GM12878 (cell line): Measurements from ENCODE around the gene TRAF3. TPM values are rescaled to one million over a fixed set of nuclear protein-coding genes. Genes with fewer than 3 reads are reported as not detected.

Experiments used
- ATAC-seq: fragments of 200-7000 bp; cut with Tn5 transposase; 3 replicates; pipeline ENCODE4 v1.9.1; 2020; ENCODE audit warnings: mild to moderate bottlenecking, moderate library complexity
- BruUV-seq: library from RNA; stranded (reverse); fragments of 400-500 nt; replicated peaks from 2 replicates; lab custom pipeline; 2021; lab: Mats Ljungman, UMichigan
- CTCF ChIA-PET: fragments of 300-600 bp; sonication (Branson Sonifier 250); formaldehyde crosslinking; extraction: SDS; loops from one replicate; lab custom pipeline; 2021; ENCODE audit warnings: inconsistent platforms; lab: Yijun Ruan, JAX
- POLR2A ChIA-PET: fragments of 350-600 bp; formaldehyde crosslinking; extraction: SDS; loops from one replicate; lab custom pipeline; 2021; ENCODE audit warnings: inconsistent platforms; lab: Charles Lee
- RAD21 ChIA-PET: fragments of 300-600 bp; sonication (Branson Sonifier 250); formaldehyde crosslinking; loops from one replicate; lab custom pipeline; 2023; ENCODE audit warnings: antibody characterized with exemption; ENCODE audit not compliant: unreplicated experiment; lab: Charles Lee
- SMC1A ChIA-PET: fragments of 300-600 bp; sonication (Branson Sonifier 250); formaldehyde crosslinking; loops from one replicate; lab custom pipeline; 2023; ENCODE audit not compliant: unreplicated experiment, uncharacterized antibody; lab: Charles Lee
- DNase-seq: peaks from one replicate; pipeline ENCODE4 v3.0.0-alpha.2; 2011; ENCODE audit warnings: low read depth, low spot score
- FAIRE-seq: peaks from 3 replicates; lab custom pipeline; 2011; peaks lifted over from hg19 to GRCh38; lab: Jason Lieb, UNC
- H2AFZ ChIP-seq: 2 replicates; pipeline ENCODE4 v1.6.0; 2011; ENCODE audit warnings: low read depth, low read length, control low read depth; ENCODE audit not compliant: control insufficient read depth
- H3K27ac ChIP-seq: 2 replicates; pipeline ENCODE4 v1.5.1; 2011; ENCODE audit warnings: control low read depth; ENCODE audit not compliant: control insufficient read depth, insufficient read depth
- H3K27me3 ChIP-seq, 2 experiments: replicated peaks in 1 of 2; 2 replicates each; pipeline versions ENCODE4 v1.6.0 to v1.6.1; 2011; ENCODE audit warnings: low read length in 1 of 2; ENCODE audit not compliant: control insufficient read depth in 2 of 2, insufficient read depth in 2 of 2
- H3K36me3 ChIP-seq, 2 experiments: 2 replicates each; pipeline ENCODE4 v1.5.1; 2011; ENCODE audit warnings: low read length in 1 of 2; ENCODE audit not compliant: control insufficient read depth in 2 of 2, insufficient read depth in 2 of 2
- H3K4me1 ChIP-seq: 2 replicates; pipeline ENCODE4 v1.6.1; 2011; ENCODE audit warnings: mild to moderate bottlenecking, low read length, moderate library complexity, mixed read lengths; ENCODE audit not compliant: control insufficient read depth, insufficient read depth
- H3K4me2 ChIP-seq: 2 replicates; pipeline ENCODE4 v1.6.0; 2011; ENCODE audit warnings: control low read depth; ENCODE audit not compliant: control insufficient read depth, insufficient read depth
- H3K4me3 ChIP-seq: fragments of 200-600 bp; sonication (generic); 2 replicates; pipeline ENCODE4 v1.5.1; 2016
- H3K79me2 ChIP-seq: 2 replicates; pipeline ENCODE4 v1.6.0; 2011; ENCODE audit warnings: low read length; ENCODE audit not compliant: control insufficient read depth, insufficient read depth
- H3K9ac ChIP-seq: 2 replicates; pipeline ENCODE4 v1.8.0; 2011; ENCODE audit warnings: low read length, control low read depth, mixed read lengths; ENCODE audit not compliant: control insufficient read depth, insufficient read depth
- H3K9me3 ChIP-seq: replicated peaks from 3 replicates; pipeline ENCODE4 v1.5.1; 2011; ENCODE audit warnings: mild to moderate bottlenecking, low read length; ENCODE audit not compliant: control insufficient read depth, insufficient read depth
- H4K20me1 ChIP-seq: 2 replicates; pipeline ENCODE4 v1.6.0; 2011; ENCODE audit not compliant: control insufficient read depth, insufficient read depth
- BCL3 ChIP-seq: IDR thresholded peaks from 2 replicates; pipeline ENCODE4 v1.6.1; 2011; ENCODE audit warnings: borderline replicate concordance, low read depth, mild to moderate bottlenecking, moderate library complexity, low read length; ENCODE audit not compliant: insufficient read depth, poor library complexity, severe bottlenecking
- CEBPB ChIP-seq, 2 experiments: fragments of 150-350 bp in 1 of 2; IDR thresholded peaks; 2 replicates each; pipeline ENCODE4 v1.6.1; 2012 to 2014; ENCODE audit warnings: low read depth in 2 of 2, low read length in 2 of 2, borderline replicate concordance in 1 of 2, inconsistent platforms in 1 of 2
- EED ChIP-seq: sonication (generic); IDR thresholded peaks from 2 replicates; pipeline ENCODE4 v1.6.1; 2016; ENCODE audit warnings: antibody characterized with exemption, low read depth
- MTA2 ChIP-seq: fragments of 450-650 bp; IDR thresholded peaks from 2 replicates; pipeline ENCODE4 v1.6.1; 2016; ENCODE audit warnings: low read depth, mild to moderate bottlenecking, moderate library complexity
- ZNF687 ChIP-seq: fragments of 450-650 bp; IDR thresholded peaks from 2 replicates; pipeline ENCODE4 v1.6.1; 2017; ENCODE audit warnings: mild to moderate bottlenecking, moderate library complexity
- WGBS: methylation state at CpG from one replicate; pipeline ENCODE4 v1.1.6; 2016; ENCODE audit warnings: low lambda C conversion rate; ENCODE audit not compliant: insufficient replicate concordance, insufficient coverage; ENCODE audit errors: missing lambda C conversion rate; 5-methylcytosine and 5-hydroxymethylcytosine counted together
- in situ Hi-C: fragments of 300-500 bp; cut with MboI; formaldehyde crosslinking; loops from 9 replicates; pipeline ENCODE4 v1.14.3; 2018; ENCODE audit warnings: mixed read lengths
- intact Hi-C: fragments of 100-400 bp; cut with micrococcal nuclease; formaldehyde crosslinking; loops from one replicate; pipeline ENCODE4 v1.14.2; 2022; ENCODE audit not compliant: unreplicated experiment
- polyA plus RNA-seq, 11 experiments: library from polyadenylated mRNA; depleted of rRNA in 4 of 11; unstranded in 6 of 11; stranded (reverse) in 5 of 11; fragments of >200 nt; fragmentation: Nextera tagmentation in 4 of 11; fragmentation: Illumina TruSeq in 1 of 11; extraction: Ambion mirVana in 4 of 11; extraction: Trizol in 1 of 11; gene quantifications; 1 replicate in 1 of 11; 2 replicates in 10 of 11; pipeline versions ENCODE4 v1.2.1 to v1.2.3, GENCODE V29; 2011 to 2016; ENCODE audit warnings: inconsistent platforms in 2 of 11, missing spikeins in 2 of 11, low read depth in 1 of 11
- total RNA-seq, 4 experiments: library from RNA; depleted of rRNA in 3 of 4; stranded (reverse); fragments of >200 nt in 3 of 4; fragmentation: Illumina TruSeq in 1 of 4; extraction: Trizol in 1 of 4; gene quantifications; 2 replicates each; pipeline versions ENCODE4 v1.2.1 to v1.2.3, GENCODE V29; 2013 to 2021

TRAF3 gene
- total and polyA plus RNA-seq, 10 of the 15 experiments (the other 5 are each of a cell fraction or from before 2014, with no cell fraction given) = 3.0 to 70.1 (median 36.5) TPM

GRCh38 chr14:102746634-102747438, 30.4 kb upstream of the TRAF3 start:
- CTCF ChIA-PET = no interaction called here
- ATAC-seq = no peak; the same call in 1 of the 3 replicates
- no peak overlapping the region for H2AFZ ChIP-seq
- peaks cover 3% of the 10 kb centered on the region; the same call in 2 of the 3 replicates for H3K9me3 ChIP-seq
- in situ Hi-C loops (no loop called here), intact Hi-C loops (no loop called here)
- H3K4me3 ChIP-seq = no peak overlapping the region
- H3K27me3 ChIP-seq = no peaks in the 10 kb centered on the region
- no peak for DNase-seq
- no peak for FAIRE-seq
- no peak overlapping the region for H3K9ac ChIP-seq
- H3K4me2 ChIP-seq = no peak overlapping the region
- no peak for TF ChIP-seq CEBPB (IDR thresholded peaks at IDR 0.05; ENCODE audit: borderline replicate concordance in 1 of 2, low read depth in 2 of 2, low read length in 2 of 2)
- peak; percentile 57 for TF ChIP-seq BCL3
- 98% methylated on average over 26 of the region's 28 CpGs for WGBS
- H4K20me1 ChIP-seq = no peaks in the 10 kb centered on the region
- POLR2A ChIA-PET = no interaction called here
- RAD21 ChIA-PET = no interaction called here
- H3K79me2 ChIP-seq = no peaks in the 10 kb centered on the region
- no TSS peak for BruUV-seq
- no peak overlapping the region for H3K27ac ChIP-seq
- SMC1A ChIA-PET = interaction anchor here (1.1 kb wide), 1 partner anchor 25 kb away, joined by 3 read pairs; no protein-coding TSS in a partner anchor
- H3K4me1 ChIP-seq = no peaks in the 10 kb centered on the region
- no peaks in the 10 kb centered on the region; a peak in 1 of 4 replicates for H3K36me3 ChIP-seq

- Histone ChIP-seq H3K4me2 (no peak overlapping the region), H2AFZ (no peak overlapping the region), H3K79me2 (no peaks in the 10 kb centered on the region), H3K4me1 (peaks cover 10% of the 10 kb centered on the region), H3K9ac (no peak overlapping the region), H4K20me1 (no peaks in the 10 kb centered on the region), H3K36me3 (no peaks in the 10 kb centered on the region; a peak in 2 of 4 replicates), H3K4me3 (no peak overlapping the region), H3K27me3 (no peaks in the 10 kb centered on the region), H3K9me3 (no peaks in the 10 kb centered on the region), H3K27ac (no peak overlapping the region)
- 74% methylated on average over 8 of the region's 8 CpGs for WGBS
- SMC1A ChIA-PET = interaction anchor here (0.9 kb wide), 1 partner anchor 11 kb away, joined by 3 read pairs; no protein-coding TSS in a partner anchor
- intact Hi-C loops = no loop called here
- ATAC-seq = no peak
- CTCF ChIA-PET = interaction anchor here (0.7 kb wide), 1 partner anchor 108 kb away, joined by 3 read pairs; no protein-coding TSS in a partner anchor
- no TSS peak for BruUV-seq
- POLR2A ChIA-PET = no interaction called here
- DNase-seq = no peak
- FAIRE-seq = no peak
- in situ Hi-C loops = no loop called here
- RAD21 ChIA-PET = no interaction called here
- no peak for TF ChIP-seq MTA2
- TF ChIP-seq ZNF687 = no peak
- TF ChIP-seq EED = no peak
Measured at GRCh38 chr14:102748806-102749205, 28.4 kb upstream of the TRAF3 start.
